CD4-positive, CD25-positive, alpha-beta regulatory T cell (primary cell): ENCODE results near the gene UBE2D1. TPM values are rescaled to one million over a fixed set of nuclear protein-coding genes. Genes with fewer than 3 reads are reported as not detected.

Experiments
- ATAC-seq, 2 donors: fragments of 150-1000 bp; cut with Tn5 transposase; one replicate each; pipeline ENCODE4 v1.10.0; 2021; ENCODE audit warnings: low read depth in 2 of 2, moderate number of reproducible peaks in 2 of 2, moderate library complexity in 1 of 2
- DNase-seq, 3 donors: peaks; one replicate each; pipeline versions ENCODE4 v3.0.0 to v3.0.0-alpha.2; 2012 to 2022; ENCODE audit warnings: mixed read lengths in 1 of 3
- H3K27ac ChIP-seq: one replicate; pipeline ENCODE4 v1.7.0; 2013; ENCODE audit warnings: mild to moderate bottlenecking, low read length; ENCODE audit not compliant: insufficient read depth, poor library complexity, severe bottlenecking
- H3K27me3 ChIP-seq: one replicate; pipeline ENCODE4 v1.7.0; 2013; ENCODE audit warnings: low read length; ENCODE audit not compliant: control insufficient read depth, insufficient read depth
- H3K36me3 ChIP-seq: one replicate; pipeline ENCODE4 v1.7.0; 2013; ENCODE audit warnings: mild to moderate bottlenecking, low read length, moderate library complexity; ENCODE audit not compliant: control insufficient read depth, insufficient read depth
- H3K4me1 ChIP-seq: 2 replicates; pipeline ENCODE4 v1.7.0; 2013; ENCODE audit warnings: mild to moderate bottlenecking, low read length; ENCODE audit not compliant: insufficient read depth, control insufficient read depth, poor library complexity, severe bottlenecking
- H3K4me3 ChIP-seq: one replicate; pipeline ENCODE4 v1.7.0; 2013; ENCODE audit warnings: low read depth, mild to moderate bottlenecking, low read length, moderate library complexity
- H3K9me3 ChIP-seq, 2 experiments: 1 replicate in 1 of 2; 2 replicates in 1 of 2; pipeline ENCODE4 v1.7.0; 2013; ENCODE audit warnings: low read length in 2 of 2, mild to moderate bottlenecking in 1 of 2, moderate library complexity in 1 of 2; ENCODE audit not compliant: control insufficient read depth in 2 of 2
- H3K27ac Mint-ChIP-seq, 3 donors: one replicate each; pipeline ENCODE4 v1.8.0; 2020 to 2022; ENCODE audit warnings: mild to moderate bottlenecking in 3 of 3, mixed read lengths in 3 of 3, moderate library complexity in 2 of 3
- H3K27me3 Mint-ChIP-seq: one replicate; pipeline ENCODE4 v1.8.0; 2022; ENCODE audit warnings: mild to moderate bottlenecking, mixed read lengths
- H3K36me3 Mint-ChIP-seq: one replicate; pipeline ENCODE4 v1.8.0; 2020; ENCODE audit warnings: mixed read lengths
- H3K4me1 Mint-ChIP-seq, 4 donors: one replicate each; pipeline ENCODE4 v1.8.0; 2020 to 2022; ENCODE audit warnings: mixed read lengths in 4 of 4, mild to moderate bottlenecking in 1 of 4
- H3K4me3 Mint-ChIP-seq, 4 donors: one replicate each; pipeline ENCODE4 v1.8.0; 2020 to 2022; ENCODE audit warnings: mild to moderate bottlenecking in 4 of 4, mixed read lengths in 4 of 4, moderate library complexity in 3 of 4
- H3K9me3 Mint-ChIP-seq, 7 donors: one replicate each; pipeline ENCODE4 v1.8.0; 2020 to 2022; ENCODE audit warnings: mixed read lengths in 7 of 7, mild to moderate bottlenecking in 3 of 7, moderate library complexity in 2 of 7
- polyA plus RNA-seq, 4 donors: library from polyadenylated mRNA; unstranded; fragments of 300-500 nt; fragmentation: Illumina TruSeq; gene quantifications; one replicate each; pipeline ENCODE4 v1.2.3, GENCODE V29; 2021
- total RNA-seq: library from RNA; stranded (reverse); gene quantifications from one replicate; pipeline ENCODE4 v1.2.3, GENCODE V29; 2022

The UBE2D1 gene
- total and polyA plus RNA-seq, 5 donors from 2014 or later, result 11.5 to 22.2 (median 19.4) TPM

- Histone ChIP-seq H3K4me1 (no peaks in the 10 kb centered on the region), H3K27ac (no peak overlapping the region), H3K9me3 (no peaks in the 10 kb centered on the region), H3K36me3 (peaks cover 8% of the 10 kb centered on the region), H3K4me3 (no peak overlapping the region), H3K27me3 (no peaks in the 10 kb centered on the region)
- Mint-ChIP-seq H3K9me3 (no peaks in the 10 kb centered on the region), H3K4me1 (peaks cover 19 to 29% (median 24%) of the 10 kb centered on the region in 4 donors), H3K27ac (peak overlapping the region in 1 of 3 donors; percentile 10), H3K27me3 (no peaks in the 10 kb centered on the region), H3K4me3 (no peak overlapping the region), H3K36me3 (peaks cover 15% of the 10 kb centered on the region)
- no peak for ATAC-seq
- no peak for DNase-seq
Measured at GRCh38 chr10:58361353-58361752, 26.5 kb downstream of the UBE2D1 start.

DNA sequence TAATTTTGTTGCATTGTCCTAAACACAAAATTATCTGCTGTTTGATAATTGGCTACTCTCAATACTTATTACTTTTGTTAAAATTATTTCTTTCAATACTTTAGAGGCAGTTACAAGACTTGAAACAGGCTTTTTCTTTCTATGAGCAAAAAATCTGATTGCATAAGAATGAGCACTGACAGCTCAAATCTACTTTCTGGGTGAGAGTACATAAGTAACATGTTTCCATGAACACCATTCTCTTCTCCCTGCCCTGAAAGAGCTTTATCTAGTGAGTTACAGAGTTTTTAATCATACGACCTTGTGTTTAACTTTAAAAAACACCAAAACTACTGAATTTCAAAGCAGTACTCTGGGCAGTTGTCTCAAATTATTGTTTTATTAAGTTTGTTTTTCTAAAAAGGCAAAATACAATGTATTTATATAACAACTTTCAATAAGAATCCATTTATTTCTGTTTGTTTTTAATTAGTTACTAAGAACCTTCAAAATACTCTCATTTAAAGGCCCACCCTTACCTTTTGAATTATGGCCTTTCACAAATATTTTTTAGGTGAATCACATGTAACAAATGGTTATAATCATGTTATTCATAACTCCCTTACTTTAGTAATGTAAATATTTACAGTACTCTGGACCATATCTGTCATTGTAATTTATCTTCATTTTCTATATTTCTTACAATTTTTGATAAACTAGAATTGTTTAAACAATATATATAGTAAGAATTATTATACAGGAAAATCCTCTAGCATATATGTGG is 27.4 kb downstream of the UBE2D1 start:
- Histone ChIP-seq H3K9me3 (no peaks in the 10 kb centered on the region), H3K4me3 (no peak overlapping the region), H3K27me3 (no peaks in the 10 kb centered on the region), H3K36me3 (peaks cover 8% of the 10 kb centered on the region), H3K27ac (no peak overlapping the region), H3K4me1 (no peaks in the 10 kb centered on the region)
- ATAC-seq, result no peak
- H3K27me3 Mint-ChIP-seq, result no peaks in the 10 kb centered on the region
- H3K36me3 Mint-ChIP-seq, result peaks cover 15% of the 10 kb centered on the region
- no peak for DNase-seq
- H3K27ac Mint-ChIP-seq, result no peak overlapping the region
- H3K4me1 Mint-ChIP-seq, result peaks cover 10 to 21% (median 18%) of the 10 kb centered on the region in 4 donors
- H3K9me3 Mint-ChIP-seq, result no peaks in the 10 kb centered on the region
- no peak overlapping the region for H3K4me3 Mint-ChIP-seq

- H3K4me1 Mint-ChIP-seq, result peaks cover 0 to 2% (median 0%) of the 10 kb centered on the region in 4 donors
- H3K27me3 Mint-ChIP-seq, result no peaks in the 10 kb centered on the region
- H3K27ac Mint-ChIP-seq, result no peak overlapping the region
- ATAC-seq (no peak), DNase-seq (no peak)
- no peaks in the 10 kb centered on the region for H3K4me1 ChIP-seq
- no peak overlapping the region for H3K27ac ChIP-seq
- H3K4me3 Mint-ChIP-seq, result no peak overlapping the region
- H3K36me3 Mint-ChIP-seq, result peaks cover 15% of the 10 kb centered on the region
- peaks cover 9% of the 10 kb centered on the region for H3K36me3 ChIP-seq
- H3K9me3 ChIP-seq, result no peaks in the 10 kb centered on the region
- H3K27me3 ChIP-seq, result no peaks in the 10 kb centered on the region
- H3K9me3 Mint-ChIP-seq, result no peaks in the 10 kb centered on the region
- H3K4me3 ChIP-seq, result no peak overlapping the region
Measured at GRCh38 chr10:58367069-58367468, 32.3 kb downstream of the UBE2D1 start.

- Mint-ChIP-seq H3K4me3 (no peak overlapping the region), H3K27ac (peak overlapping the region in 1 of 3 donors; percentile 48), H3K4me1 (no peaks in the 10 kb centered on the region), H3K27me3 (no peaks in the 10 kb centered on the region), H3K9me3 (no peaks in the 10 kb centered on the region), H3K36me3 (no peaks in the 10 kb centered on the region)
- H3K36me3 ChIP-seq, result peaks cover 5% of the 10 kb centered on the region
- DNase-seq, result no peak
- H3K27me3 ChIP-seq, result no peaks in the 10 kb centered on the region
- H3K4me1 ChIP-seq, result no peaks in the 10 kb centered on the region
- ATAC-seq, result no peak
- H3K4me3 ChIP-seq, result no peak overlapping the region
- no peak overlapping the region for H3K27ac ChIP-seq
- no peaks in the 10 kb centered on the region for H3K9me3 ChIP-seq
Measured at GRCh38 chr10:58371473-58371872, 36.7 kb downstream of the UBE2D1 start.

- Histone ChIP-seq H3K36me3 (peaks cover 5% of the 10 kb centered on the region), H3K4me3 (no peak overlapping the region), H3K9me3 (no peaks in the 10 kb centered on the region), H3K27me3 (no peaks in the 10 kb centered on the region), H3K4me1 (no peaks in the 10 kb centered on the region), H3K27ac (no peak overlapping the region)
- H3K27me3 Mint-ChIP-seq, result no peaks in the 10 kb centered on the region
- no peak overlapping the region for H3K4me3 Mint-ChIP-seq
- H3K4me1 Mint-ChIP-seq, result no peaks in the 10 kb centered on the region
- no peak for DNase-seq
- H3K36me3 Mint-ChIP-seq, result no peaks in the 10 kb centered on the region
- H3K9me3 Mint-ChIP-seq, result no peaks in the 10 kb centered on the region
- ATAC-seq, result no peak
- no peak overlapping the region for H3K27ac Mint-ChIP-seq
Measured at GRCh38 chr10:58372607-58373441, 38.0 kb downstream of the UBE2D1 start.

- DNase-seq, result no peak
- Mint-ChIP-seq H3K27me3 (no peaks in the 10 kb centered on the region), H3K9me3 (no peaks in the 10 kb centered on the region), H3K36me3 (no peaks in the 10 kb centered on the region), H3K4me3 (no peak overlapping the region), H3K4me1 (no peaks in the 10 kb centered on the region), H3K27ac (no peak overlapping the region)
- Histone ChIP-seq H3K27ac (no peak overlapping the region), H3K4me1 (no peaks in the 10 kb centered on the region), H3K27me3 (no peaks in the 10 kb centered on the region), H3K4me3 (no peak overlapping the region), H3K9me3 (no peaks in the 10 kb centered on the region), H3K36me3 (peaks cover 2% of the 10 kb centered on the region)
- no peak for ATAC-seq
Measured at GRCh38 chr10:58373442-58373827, 38.6 kb downstream of the UBE2D1 start.

DNA sequence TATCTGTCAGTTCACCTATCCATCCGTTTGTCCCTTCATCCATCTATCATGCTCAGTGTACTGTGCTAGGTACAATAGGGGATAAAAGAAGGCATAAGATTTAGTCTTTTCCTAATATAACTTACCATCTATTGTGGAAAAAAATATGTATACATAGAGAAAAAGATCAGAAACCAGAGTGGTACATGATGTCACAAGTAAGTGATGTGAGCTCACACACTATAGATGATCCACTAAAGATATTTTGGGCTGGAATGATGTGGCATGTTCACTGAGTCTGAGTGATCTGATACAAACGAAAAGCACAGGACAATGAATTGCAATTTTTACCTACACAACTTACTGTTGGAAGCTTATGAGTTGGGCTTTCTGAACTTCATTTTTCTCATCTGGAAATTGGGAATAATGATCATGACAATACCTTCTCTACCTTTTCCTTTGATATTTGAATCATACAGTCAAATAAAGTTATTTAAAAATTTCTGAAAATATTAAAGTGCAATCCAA is 47.7 kb downstream of the UBE2D1 start:
- Histone ChIP-seq H3K4me3 (no peak overlapping the region), H3K9me3 (no peaks in the 10 kb centered on the region), H3K4me1 (peaks cover 31% of the 10 kb centered on the region), H3K27ac (no peak overlapping the region), H3K27me3 (no peaks in the 10 kb centered on the region), H3K36me3 (no peaks in the 10 kb centered on the region)
- DNase-seq (no peak), ATAC-seq (no peak)
- Mint-ChIP-seq H3K4me1 (peaks cover 21 to 40% (median 26%) of the 10 kb centered on the region in 4 donors), H3K9me3 (peaks cover 0 to 1% (median 0%) of the 10 kb centered on the region in 7 donors), H3K36me3 (peaks cover 7% of the 10 kb centered on the region), H3K4me3 (peak overlapping the region in 2 of 4 donors; percentile 16 to 64), H3K27ac (no peak overlapping the region), H3K27me3 (no peaks in the 10 kb centered on the region)
